ENCODE results near the gene EEF1AKMT2. TPM values are rescaled to one million over a fixed set of nuclear protein-coding genes. Genes with fewer than 3 reads are reported as not detected.

Gene EEF1AKMT2
- total and polyA plus RNA-seq, 8 donors = 7.6 to 47.9 (median 12.9) TPM

DNA sequence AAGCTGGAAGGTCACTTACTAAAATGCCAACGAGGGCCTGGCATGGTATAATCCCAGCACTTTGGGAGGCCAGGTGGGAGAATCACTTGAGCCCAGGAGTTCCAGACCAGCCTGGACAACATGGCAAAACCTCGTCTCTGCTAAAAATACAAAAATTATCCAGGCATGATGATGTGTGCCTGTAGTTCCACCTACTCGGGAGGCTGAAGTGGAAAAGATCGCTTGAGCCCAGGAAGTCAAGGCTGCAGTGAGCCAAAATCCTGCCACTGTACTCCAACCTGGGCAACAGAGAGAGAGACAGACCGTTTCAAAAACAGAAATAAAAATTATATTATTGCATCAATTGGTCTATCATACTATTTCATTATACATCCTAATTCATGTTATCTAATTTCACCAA lies 29.4 kb downstream of the EEF1AKMT2 start:
- H3K27ac ChIP-seq = no peak overlapping the region
- no peaks in the 10 kb centered on the region for H3K4me1 ChIP-seq
- TF ChIP-seq POLR2A (IDR thresholded peaks at IDR 0.05) = no peak
- TF ChIP-seq, protein P1, sequence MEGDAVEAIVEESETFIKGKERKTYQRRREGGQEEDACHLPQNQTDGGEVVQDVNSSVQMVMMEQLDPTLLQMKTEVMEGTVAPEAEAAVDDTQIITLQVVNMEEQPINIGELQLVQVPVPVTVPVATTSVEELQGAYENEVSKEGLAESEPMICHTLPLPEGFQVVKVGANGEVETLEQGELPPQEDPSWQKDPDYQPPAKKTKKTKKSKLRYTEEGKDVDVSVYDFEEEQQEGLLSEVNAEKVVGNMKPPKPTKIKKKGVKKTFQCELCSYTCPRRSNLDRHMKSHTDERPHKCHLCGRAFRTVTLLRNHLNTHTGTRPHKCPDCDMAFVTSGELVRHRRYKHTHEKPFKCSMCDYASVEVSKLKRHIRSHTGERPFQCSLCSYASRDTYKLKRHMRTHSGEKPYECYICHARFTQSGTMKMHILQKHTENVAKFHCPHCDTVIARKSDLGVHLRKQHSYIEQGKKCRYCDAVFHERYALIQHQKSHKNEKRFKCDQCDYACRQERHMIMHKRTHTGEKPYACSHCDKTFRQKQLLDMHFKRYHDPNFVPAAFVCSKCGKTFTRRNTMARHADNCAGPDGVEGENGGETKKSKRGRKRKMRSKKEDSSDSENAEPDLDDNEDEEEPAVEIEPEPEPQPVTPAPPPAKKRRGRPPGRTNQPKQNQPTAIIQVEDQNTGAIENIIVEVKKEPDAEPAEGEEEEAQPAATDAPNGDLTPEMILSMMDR (IDR thresholded peaks at IDR 0.05) = no peak
- no peak for TF ChIP-seq POLR2AphosphoS5 (IDR thresholded peaks at IDR 0.05)
- no peak for TF ChIP-seq EP300 (IDR thresholded peaks at IDR 0.05)
- intact Hi-C loops (cut with DNase I; ENCODE audit: low total_unique reads) = no loop called here
- no peak overlapping the region for H3K4me3 ChIP-seq
- DNase-seq = no peak
- H3K27me3 ChIP-seq = no peaks in the 10 kb centered on the region
- H3K36me3 ChIP-seq = peaks cover 16 to 71% (median 64%) of the 10 kb centered on the region in 4 donors
- 88 to 96% (median 92%) methylated on average over 5 of the region's 5 CpGs for WGBS, 5 donors
- H3K9me3 ChIP-seq = no peaks in the 10 kb centered on the region

- intact Hi-C loops (cut with DNase I; ENCODE audit: low total_unique reads) = no loop called here
- Histone ChIP-seq H3K4me3 (no peak overlapping the region), H3K36me3 (peaks cover 7 to 47% (median 39%) of the 10 kb centered on the region in 4 donors), H3K27me3 (no peaks in the 10 kb centered on the region), H3K9me3 (no peaks in the 10 kb centered on the region), H3K4me1 (peaks cover 0 to 10% (median 6%) of the 10 kb centered on the region in 4 donors), H3K27ac (no peak overlapping the region)
- 70 to 83% (median 78%) methylated on average over 5 of the region's 5 CpGs for WGBS, 5 donors
- no peak for DNase-seq
- no peak for TF ChIP-seq EP300 (IDR thresholded peaks at IDR 0.05)
- TF ChIP-seq POLR2AphosphoS5 (IDR thresholded peaks at IDR 0.05) = no peak
Measured at GRCh38 chr10:124756156-124756903, 35.4 kb downstream of the EEF1AKMT2 start.

GRCh38 chr10:124755581-124755980 lies 36.1 kb downstream of the EEF1AKMT2 start:
- WGBS, 5 donors = 69 to 87% (median 72%) methylated on average over 2 of the region's 2 CpGs
- no peaks in the 10 kb centered on the region for H3K9me3 ChIP-seq
- DNase-seq = no peak
- peaks cover 0 to 40% (median 32%) of the 10 kb centered on the region in 4 donors for H3K36me3 ChIP-seq
- TF ChIP-seq POLR2A (IDR thresholded peaks at IDR 0.05) (no peak), POLR2AphosphoS5 (IDR thresholded peaks at IDR 0.05) (no peak)
- peaks cover 0 to 10% (median 6%) of the 10 kb centered on the region in 4 donors for H3K4me1 ChIP-seq
- H3K27me3 ChIP-seq = no peaks in the 10 kb centered on the region
- no peak overlapping the region for H3K27ac ChIP-seq
- intact Hi-C loops (cut with DNase I; ENCODE audit: low total_unique reads) = no loop called here
- no peak overlapping the region for H3K4me3 ChIP-seq

- H3K9me3 ChIP-seq = no peaks in the 10 kb centered on the region
- H3K27ac ChIP-seq = no peak overlapping the region
- 92 to 95% (median 92%) methylated on average over 5 of the region's 5 CpGs for WGBS, 5 donors
- intact Hi-C loops (cut with DNase I; ENCODE audit: low total_unique reads) = no loop called here
- no peak overlapping the region for H3K4me3 ChIP-seq
- peaks cover 0 to 10% (median 6%) of the 10 kb centered on the region in 4 donors for H3K4me1 ChIP-seq
- TF ChIP-seq POLR2AphosphoS5 (IDR thresholded peaks at IDR 0.05) (no peak), POLR2A (IDR thresholded peaks at IDR 0.05) (no peak), EP300 (IDR thresholded peaks at IDR 0.05) (no peak)
- TF ChIP-seq, protein P1 (IDR thresholded peaks at IDR 0.05) = no peak
- DNase-seq = no peak
- no peaks in the 10 kb centered on the region for H3K27me3 ChIP-seq
- H3K36me3 ChIP-seq = peaks cover 0 to 26% (median 18%) of the 10 kb centered on the region in 4 donors
Measured at GRCh38 chr10:124754227-124754626, 37.5 kb downstream of the EEF1AKMT2 start.

DNA sequence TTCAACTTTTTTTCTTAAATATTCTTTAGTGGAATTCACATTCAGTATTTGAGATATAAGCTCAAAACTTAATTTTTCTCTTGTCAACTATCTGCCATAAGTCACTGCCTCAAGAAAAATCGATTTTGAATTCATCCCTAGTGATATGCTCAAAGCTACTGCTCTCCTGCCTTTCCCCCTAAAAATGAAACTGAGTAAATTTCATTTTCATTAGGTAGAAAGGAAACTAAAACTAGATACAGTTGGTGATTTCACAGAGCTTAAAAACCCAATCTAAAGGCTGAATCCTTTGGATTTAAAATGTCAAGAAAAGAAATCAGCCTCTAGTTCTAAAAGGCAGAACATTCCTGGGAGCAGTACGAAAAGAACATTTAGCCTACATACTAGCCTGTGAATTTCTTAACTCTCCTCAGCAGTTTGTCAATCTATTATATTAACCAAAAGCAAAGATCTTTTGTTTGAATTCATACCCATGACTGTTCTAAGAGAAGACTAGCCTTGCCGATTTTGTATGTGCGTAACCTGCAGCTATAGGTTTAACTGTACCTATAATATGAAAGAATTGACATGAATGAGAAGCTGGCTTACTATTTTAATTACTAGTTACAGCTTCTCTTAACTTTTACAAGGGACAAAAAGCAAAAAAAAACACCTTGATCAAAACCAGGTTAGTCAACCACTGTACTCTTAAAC lies 42.6 kb downstream of the EEF1AKMT2 start:
- Histone ChIP-seq H3K36me3 (peaks cover 0 to 12% (median 10%) of the 10 kb centered on the region in 4 donors), H3K4me1 (peaks cover 12 to 30% (median 17%) of the 10 kb centered on the region in 4 donors), H3K27me3 (no peaks in the 10 kb centered on the region), H3K4me3 (no peak overlapping the region), H3K27ac (peak overlapping the region in 1 of 5 donors; percentile 50), H3K9me3 (no peaks in the 10 kb centered on the region)
- 60 to 76% (median 69%) methylated on average over 4 of the region's 4 CpGs for WGBS, 5 donors
- intact Hi-C loops (cut with DNase I; ENCODE audit: low total_unique reads) = no loop called here
- no peak for DNase-seq
- TF ChIP-seq, protein P1 (IDR thresholded peaks at IDR 0.05) = no peak
- TF ChIP-seq POLR2AphosphoS5 (IDR thresholded peaks at IDR 0.05) (no peak), POLR2A (IDR thresholded peaks at IDR 0.05) (no peak), EP300 (IDR thresholded peaks at IDR 0.05) (no peak)
